CD4-positive, alpha-beta T cell treated with Interleukin-21 for 1 hour (primary cell): Measurements from ENCODE around the gene TRAPPC8.
"Not testable (repeated sequence)": the region's sequence is repeated elsewhere in the genome, so short reads cannot be mapped to it uniquely, and the experiment has no call there.

Experiments
- DNase-seq: peaks from one replicate; pipeline ENCODE4 v3.0.0-alpha.2; 2020

The TRAPPC8 gene

DNA sequence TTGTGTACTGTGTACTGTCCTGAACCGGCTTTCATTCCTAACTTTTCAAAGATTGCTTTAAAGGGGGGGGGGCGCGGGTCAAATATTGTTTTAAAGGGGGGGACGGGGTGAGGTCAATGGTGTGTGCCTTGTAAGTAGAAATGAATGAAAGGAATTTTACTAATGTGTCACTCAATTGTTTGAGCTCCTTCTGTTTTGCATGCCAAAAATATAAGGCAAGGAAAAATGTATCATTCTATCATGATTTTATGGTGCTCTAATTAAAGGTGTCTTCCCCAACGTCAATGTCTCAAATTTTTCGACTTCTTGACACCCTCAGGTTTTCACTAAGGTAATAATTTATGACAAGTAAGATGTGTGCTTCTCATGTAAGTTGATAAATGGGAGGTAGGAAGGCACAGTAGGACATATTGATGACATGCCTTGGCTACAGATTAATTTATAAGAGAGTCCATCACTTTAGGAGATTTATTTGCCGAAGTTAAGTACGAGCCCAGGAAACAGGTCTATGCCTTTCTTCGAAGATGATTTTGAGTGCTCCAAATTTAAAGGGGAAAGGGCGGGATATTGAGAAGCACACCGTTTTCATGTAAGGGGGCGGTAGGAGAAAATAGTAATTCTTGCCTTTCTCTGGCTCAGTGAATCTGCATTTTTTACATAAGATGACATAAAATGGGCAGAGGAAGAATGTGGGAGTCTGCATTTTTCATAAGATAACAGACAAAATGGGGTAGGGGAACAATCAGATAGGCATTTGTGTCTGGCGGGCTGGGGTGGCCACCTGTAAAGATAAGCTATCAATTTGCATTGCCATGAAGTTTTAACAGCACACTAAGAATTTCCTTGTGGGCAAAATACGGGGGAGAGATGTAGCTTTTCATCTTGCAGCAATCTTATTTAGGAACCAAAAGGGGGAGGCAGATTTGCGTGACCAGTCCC, 1.2 kb upstream of the TRAPPC8 start:
- no peak for DNase-seq

DNA sequence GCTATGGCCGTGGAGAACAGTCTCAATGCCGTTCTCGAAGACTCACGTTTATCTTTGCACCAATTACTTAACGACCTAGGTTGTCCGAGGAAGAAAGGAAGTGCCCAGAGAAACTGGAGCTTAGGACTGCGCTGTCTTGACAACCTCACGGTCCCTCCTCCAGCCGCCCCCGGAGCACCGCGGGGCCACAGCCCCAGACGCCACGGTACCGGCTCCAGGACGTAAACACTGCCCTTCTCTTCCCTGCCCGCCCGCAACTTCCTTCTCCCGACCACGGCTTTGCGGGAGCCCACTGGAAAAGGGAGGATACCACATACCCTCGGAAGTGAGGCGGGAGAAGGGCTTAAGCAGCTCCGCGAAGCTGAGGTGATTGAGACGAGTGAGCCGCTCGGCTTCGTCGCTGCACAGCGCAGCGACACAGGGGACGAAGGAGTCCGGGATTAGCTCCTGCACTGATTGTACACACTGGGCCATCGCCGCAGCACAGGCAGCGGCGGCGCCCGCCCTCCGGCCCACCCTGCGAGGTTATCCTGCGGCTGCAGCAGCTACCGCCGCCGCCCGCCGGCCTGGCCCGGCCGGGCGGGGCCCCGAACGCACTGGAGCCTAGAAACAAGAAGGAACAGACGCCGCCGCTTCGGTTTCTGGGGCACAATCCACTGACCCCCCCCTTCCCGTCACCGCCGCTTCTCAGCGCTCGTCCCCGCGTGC, 483 bp downstream of the TRAPPC8 start:
- no peak for DNase-seq

DNA sequence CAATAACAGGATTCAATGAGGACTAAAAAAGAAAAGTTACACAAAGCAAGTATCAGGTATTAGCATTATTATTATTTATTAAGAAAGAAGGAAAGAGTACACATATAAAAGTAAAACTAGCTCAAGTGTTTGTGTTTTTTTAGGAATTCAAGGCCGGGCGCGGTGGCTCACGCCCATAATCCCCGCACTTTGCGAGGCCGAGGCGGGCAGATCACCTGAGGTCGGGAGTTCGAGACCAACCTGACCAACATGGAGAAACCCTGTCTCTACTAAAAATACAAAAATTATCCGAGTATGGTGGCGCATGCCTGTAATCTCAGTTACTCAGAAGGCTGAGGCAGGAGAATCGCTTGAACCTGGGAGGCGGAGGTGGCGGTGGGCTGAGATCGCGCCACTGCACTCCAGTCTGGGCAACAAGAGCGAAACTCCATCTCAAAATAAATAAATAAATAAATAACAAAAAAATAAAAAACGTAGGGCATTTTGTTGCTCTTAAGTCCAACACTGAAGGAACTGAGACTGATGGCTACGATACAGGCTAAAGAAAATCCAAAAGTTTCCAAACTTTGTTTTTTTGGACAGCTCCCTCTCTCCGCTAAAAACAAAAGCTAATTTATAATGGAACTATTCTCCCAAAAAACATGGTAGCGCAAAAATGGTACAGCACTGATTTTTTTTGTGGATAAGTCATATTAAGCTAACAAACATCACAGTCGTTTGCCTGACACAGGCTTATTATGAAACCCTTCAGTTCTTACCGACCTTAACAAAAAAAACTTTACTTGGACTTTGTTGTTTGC, 1.7 kb downstream of the TRAPPC8 start:
- no peak for DNase-seq

DNA sequence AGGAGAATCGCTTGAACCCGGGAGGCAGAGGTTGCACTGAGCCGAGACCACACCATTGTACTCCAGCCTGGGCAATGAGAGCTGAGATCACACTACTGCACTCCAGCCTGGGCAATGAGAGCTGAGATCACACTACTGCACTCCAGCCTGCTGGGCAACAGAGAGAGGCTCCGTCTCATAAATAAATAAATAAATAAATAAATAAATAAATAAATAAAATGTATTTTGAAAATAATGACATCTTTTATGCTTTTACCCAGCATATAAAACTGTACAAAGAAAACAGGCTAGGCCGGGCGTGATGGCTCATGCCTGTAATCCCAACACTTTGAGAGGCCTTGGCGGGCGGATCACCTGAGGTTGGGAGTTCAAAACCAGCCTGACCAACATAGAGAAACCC, 8.2 kb downstream of the TRAPPC8 start:
- not testable (repeated sequence) for DNase-seq

DNA sequence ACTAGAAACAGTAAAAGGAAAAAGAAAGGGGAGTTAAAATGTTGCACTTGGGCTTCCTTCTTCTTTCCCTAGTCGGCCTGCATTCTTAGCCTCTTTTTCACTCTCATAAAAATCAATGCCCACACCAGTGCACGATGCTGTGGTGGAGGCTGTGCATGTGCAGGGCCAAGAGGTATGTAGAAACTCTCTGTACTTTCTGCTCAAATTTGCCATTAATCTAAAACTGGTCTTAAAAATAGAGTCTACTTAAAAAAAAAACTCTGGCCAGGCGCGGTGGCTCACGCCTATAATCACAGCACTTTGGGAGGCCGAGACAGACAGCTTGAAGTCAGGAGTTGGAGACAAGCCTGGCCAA, 11.1 kb downstream of the TRAPPC8 start:
- DNase-seq: no peak

DNA sequence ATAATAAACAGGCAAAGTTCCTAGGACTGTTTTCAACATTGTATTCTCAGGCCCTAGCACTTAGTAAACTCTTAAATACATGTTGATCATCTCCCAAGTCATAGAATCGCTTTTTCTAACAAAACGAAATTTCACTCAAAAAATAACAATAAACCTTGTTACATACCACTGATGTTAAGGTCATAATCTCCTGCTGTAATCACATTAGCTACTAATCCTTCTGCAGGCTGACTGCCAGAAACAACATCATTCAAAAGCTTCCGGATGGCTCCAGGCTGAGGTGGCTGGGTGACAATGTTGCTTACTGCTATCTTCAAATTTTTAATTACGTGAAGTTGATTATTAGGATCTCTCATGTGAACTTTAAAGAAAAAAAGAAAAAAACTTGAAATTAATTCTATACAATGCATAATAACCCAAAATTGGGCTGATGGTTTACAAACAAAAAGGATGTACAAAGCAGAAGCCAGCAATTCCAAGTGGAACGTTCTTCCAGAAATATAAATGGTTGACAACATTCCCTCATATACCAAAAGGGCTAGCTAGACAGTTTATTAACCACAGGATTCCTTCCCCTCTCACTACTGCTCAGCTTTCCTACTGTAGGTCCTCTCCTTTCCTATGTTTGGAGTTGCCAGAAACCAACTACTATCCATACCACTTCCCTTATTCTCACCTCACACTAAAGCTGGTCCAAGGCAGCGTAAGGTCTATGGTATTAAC, 11.6 kb downstream of the TRAPPC8 start:
- DNase-seq: no peak

DNA sequence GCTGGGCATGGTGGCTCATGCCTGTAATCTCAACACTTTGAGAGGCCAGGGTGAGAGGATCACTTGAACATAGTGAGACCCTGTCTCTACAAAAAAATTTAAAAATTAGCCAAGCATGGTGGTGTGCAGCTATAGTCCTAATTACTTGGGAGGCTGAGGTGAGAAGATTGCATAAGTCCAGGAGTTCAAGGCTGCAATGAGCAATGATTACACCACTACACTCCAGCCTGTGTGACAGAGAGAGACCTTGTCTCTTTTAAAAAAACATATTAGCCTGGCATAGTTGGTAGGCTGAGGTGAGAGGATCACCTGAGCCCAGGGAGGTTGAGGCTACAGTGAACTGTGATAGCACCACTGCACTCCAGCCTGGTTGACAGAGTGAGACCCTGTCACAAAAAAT, 13.7 kb downstream of the TRAPPC8 start:
- no peak for DNase-seq

DNA sequence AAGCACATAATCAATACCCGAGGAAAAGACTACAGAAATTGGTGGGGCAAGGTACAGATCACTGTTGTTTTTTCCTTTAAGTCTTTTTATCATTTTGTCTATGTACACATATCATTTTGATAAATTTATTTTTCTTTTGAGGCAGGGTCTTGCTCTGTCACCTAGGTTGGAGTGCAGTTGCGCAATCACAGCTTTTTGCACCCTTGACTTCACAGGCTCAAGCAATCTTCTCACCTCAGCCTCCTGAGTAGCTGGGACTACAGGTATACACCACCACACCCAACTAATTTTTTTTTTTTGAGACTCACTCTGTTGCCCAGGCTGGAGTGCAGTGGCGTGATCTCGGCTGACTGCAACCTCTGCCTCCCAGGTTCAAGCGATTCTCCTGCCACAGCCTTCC, 15.9 kb downstream of the TRAPPC8 start:
- not testable (repeated sequence) for DNase-seq

DNA sequence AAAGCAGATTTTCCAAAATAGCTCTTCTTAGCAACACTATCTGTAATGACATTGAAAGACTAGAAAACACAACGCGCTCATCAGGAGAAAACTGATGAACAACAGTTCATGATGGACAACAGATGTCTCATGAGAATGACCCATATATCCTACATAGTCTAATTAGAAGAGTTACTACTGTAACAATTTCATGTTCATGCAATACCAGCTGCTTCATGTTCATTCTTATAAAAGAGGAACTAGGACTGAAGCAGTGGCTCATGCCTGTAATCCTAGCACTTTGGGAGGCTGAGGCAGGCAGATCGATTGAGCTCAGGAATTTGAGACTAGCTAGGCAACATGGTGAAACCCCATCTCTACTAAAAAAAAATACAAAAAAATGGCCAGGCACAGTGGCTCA, 22.7 kb downstream of the TRAPPC8 start:
- DNase-seq: no peak

DNA sequence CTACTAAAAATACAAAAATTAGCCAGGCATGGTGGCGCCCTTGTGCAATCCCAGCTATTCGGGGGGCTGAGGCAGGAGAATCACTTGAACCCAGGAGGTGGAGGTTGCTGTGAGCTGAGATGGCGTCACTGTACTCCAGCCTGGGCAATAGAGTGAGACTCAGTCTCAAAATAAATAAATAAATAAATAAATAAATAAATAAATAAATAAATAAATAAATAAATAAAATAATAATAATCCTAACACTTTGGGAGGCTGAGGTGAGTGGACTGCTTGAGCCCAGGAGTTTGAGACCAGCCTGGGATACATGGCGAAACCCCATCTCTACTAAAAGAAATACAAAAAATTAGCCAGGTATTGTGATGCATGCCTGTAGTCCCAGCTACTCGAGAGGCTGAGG, 23.6 kb downstream of the TRAPPC8 start:
- DNase-seq: not testable (repeated sequence)

DNA sequence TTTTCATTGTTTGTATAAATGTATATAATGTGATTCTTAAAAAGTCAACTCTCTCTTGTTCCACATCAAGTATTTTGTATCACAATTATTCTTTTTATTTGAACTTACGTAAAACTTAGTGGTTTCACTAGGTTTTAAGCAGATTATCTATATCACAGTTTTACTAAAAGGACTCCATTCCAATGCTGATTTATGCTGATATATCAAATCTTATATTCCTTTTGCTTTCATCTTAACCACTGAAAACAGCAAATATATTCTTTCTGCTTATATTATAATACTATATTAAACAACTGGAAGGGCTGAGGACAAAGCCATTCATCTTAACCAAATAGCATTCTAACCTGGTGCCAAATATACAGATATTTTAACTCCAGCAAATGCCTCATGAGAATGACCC, 24.2 kb downstream of the TRAPPC8 start:
- no peak for DNase-seq

DNA sequence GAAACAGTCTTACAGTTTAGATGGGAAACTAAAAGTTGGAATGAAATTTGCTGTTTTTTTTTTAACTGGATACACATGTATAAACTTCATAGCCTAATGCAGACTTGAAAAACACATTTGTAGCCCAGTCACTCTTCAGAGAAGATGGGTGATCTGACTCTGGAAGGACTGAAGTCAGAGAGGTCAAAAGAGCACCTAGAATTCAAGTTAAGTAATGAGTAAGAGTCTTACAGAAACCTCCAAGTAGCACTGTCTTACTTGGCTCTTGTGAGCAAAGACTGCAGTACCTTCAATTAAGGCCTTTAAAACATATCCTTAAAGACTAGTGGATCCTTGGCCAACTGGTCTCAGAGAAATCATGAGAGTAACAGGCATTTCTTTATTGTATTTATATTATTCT, 41.9 kb downstream of the TRAPPC8 start:
- DNase-seq: no peak

DNA sequence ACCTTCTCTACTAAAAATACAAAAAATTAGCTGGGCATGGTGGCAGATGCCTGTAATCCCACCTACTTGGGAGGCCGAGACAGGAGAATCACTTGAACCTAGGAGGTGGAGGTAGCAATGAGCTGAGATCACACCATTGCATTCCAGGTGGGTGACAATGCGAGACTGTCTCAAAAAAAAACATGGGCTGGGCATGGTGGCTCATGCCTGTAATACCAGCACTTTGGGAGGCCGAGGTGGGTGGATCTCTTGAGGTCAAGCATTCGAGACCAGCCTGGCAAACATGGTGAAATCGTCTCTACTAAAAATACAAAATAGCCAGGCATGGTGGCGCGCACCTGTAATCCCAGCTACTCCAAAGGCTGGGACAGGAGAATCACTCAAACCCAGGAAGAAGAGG, 43.2 kb downstream of the TRAPPC8 start:
- DNase-seq: not testable (repeated sequence)

DNA sequence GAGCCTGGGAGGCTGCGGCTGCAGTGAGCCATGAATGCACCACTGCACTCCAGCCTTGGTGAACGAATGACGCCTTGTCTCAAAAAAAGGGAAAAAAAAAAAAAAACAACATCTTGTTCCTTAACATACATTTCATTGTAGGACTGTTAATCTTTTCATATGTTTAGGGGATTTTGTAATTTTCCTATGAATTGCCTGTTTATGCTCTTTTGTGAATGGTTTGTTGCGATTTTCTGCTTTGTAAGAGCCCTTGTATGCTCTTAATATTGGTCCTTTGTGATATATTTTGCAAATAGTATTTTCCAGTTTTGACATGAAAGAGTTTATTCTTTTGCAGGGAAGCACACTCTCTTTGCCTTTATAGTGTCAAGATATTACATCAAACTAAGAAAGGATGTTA, 50.0 kb downstream of the TRAPPC8 start:
- no peak for DNase-seq

DNA sequence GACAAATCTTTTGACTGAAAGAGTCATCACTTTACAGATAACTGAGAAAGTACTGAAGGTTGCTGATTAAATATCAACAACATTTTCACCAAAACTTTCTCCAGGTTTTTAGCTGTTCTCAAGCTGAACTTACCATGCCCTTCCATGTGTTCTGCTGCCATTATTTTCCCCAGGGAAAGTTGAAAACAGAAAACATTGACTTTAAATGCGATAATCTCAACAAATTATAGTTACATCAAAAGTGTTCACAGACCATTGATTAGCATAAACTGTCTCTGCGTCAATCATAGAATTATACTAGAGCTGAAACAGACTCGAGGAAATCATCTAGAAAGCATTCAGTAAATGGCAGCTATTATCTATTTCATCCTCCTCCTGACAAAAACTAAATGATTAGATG, 51.4 kb downstream of the TRAPPC8 start:
- DNase-seq: no peak

DNA sequence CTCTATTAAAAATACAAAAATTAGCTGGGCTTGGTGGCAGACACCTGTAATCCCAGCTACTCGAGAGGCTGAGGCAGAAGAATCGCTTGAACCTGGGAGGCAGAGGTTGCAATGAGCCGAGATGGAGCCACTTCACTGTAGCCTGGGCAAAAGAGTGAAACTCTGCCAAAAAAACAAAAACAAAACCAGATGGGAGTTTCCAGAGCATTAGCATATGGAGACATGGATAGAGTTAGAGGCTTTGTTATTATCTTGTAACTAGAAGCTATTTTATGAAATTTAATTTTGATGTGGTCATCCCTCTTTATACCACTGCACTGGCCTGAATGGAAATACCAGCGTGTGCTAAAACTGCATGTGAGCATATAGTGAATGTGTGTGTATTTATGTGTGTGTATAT, 58.9 kb downstream of the TRAPPC8 start:
- DNase-seq: no peak

DNA sequence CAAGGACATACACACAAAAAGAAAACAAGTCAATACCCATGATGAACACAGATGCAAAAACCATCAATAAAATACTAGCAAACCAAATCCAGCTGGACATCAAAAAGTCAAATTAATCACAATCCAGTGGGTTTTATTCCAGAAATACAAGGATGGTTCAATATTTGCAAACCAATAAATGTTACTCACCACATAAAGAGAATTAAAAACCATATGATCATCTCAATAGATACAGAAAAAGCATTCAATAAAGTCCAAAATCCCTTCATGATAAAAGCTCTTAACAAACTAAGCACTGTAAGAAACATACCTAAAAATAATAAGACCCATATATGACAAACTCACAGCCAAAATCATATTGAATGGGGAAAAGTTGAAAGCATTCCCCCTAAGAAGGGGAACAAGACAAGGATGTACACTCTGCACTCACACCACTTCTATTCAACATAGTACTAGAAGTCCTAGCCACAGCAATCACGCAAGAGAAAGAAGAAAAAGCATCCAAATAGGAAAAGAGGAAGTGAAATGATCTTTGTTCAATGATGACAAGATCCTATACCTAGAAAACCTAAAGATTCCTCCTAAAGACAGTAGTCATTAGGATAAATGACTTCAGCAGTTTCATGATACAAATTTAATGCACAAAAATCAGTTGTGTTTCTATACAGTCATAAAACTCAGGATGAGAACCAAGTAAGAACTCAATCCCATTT, 62.6 kb downstream of the TRAPPC8 start:
- no peak for DNase-seq

DNA sequence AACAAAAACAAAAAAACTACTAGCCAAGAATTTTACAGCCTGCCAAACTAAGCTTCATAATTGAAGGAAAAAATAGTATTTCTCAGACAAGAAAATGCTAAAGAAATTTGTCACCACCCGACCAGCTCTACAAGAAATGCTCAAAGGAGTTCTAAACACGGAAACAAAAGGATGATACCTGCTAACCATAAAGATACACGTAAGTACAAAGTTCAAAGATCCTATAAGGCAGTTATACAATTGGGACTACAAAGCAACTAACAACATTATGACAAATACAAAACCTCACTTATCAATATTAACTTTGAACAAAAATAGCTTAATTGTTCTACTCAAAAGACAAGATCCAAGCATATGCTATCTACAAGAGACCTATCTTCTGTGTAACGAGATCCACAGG, 64.6 kb downstream of the TRAPPC8 start:
- no peak for DNase-seq

DNA sequence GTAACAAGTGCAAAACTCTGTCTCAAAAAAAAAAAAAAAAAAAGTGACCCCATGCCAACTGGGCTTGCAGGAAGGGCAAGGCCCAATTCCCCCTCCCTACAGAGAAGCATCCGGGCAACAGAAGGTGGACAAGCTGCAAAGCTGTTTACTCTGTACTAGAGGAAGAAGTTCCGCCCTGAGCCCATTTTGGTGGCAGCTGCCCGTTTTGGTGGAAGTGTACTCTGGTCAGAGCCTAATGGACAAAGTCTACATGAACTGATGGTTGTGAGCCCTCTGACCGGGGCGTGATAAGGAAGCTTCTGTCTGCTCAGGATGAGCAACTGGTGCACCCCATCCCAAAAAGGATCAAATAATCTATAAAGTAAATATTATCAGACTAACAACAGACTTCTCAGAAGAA, 65.0 kb downstream of the TRAPPC8 start:
- no peak for DNase-seq

DNA sequence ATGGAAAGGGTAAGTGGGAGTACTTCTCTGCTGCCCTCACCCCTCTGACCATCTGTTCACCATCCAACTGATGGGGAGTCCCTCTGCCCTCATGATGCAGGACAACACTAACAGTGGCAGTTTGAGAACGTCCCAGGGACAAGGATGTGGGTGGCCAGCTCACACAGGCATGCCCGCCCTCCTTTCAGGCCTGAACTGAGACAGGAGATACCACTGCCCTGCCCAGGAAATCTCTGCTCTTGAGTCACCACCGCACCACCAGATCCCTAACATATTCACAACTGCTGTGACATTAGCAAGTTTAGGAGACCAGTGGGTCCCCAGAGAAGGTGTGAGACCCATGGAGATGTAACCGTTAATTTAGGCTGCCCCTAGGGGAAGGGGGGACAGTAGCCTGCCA, 66.2 kb downstream of the TRAPPC8 start:
- DNase-seq: no peak

DNA sequence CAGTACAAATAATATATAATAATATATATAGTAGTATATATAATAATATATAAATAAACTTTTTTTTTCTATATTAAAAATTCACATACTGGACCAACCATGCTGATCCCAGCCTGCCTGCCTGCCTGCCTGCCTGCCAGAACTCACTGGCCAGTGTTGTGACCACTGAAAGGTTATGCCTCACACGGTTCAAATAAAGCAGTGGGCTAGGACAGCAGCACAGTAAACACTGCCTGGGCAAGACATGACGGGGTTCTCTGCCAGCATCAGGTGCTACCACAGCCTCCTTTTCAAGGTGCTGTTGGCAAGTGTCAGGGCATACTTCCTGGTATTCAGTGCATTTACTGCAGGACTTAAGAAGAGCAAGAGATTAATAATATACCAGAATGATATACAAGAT, 67.6 kb downstream of the TRAPPC8 start:
- DNase-seq: no peak

DNA sequence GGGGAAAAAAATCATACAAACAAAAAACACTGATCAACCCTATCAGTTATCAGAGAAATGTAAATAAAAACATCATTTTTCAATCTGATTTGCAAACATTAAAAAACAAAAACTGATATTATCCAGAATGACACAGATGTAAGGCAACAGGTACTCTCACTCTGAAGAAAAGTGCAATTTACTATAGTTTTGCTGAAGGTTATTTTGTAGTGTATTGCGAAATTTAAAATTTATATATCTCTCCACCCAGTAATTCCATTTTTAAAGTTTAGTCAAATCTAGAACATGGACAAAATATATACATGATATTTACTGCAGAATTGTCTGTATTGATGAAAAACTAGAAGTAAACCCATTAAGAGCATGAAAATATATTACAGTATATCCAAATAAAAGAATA, 79.8 kb downstream of the TRAPPC8 start:
- no peak for DNase-seq
